Keratinocyte (primary cell): ENCODE measurements around the gene CDH13.

ENCODE experiments used
- CTCF ChIP-seq, 3 experiments: IDR thresholded peaks in 1 of 3; conservative IDR thresholded peaks in 1 of 3; optimal IDR thresholded peaks in 1 of 3; 2 replicates in 2 of 3; 3 replicates in 1 of 3; pipeline versions ENCODE3 to v1.5.1; 2011; ENCODE audit warnings: low read length in 3 of 3, mild to moderate bottlenecking in 3 of 3, moderate library complexity in 2 of 3, control low read depth in 1 of 3, inconsistent platforms in 1 of 3; ENCODE audit not compliant: insufficient read depth in 2 of 3; ENCODE audit errors: extremely low read depth in 1 of 3
- EZH2 ChIP-seq: IDR thresholded peaks from one replicate; pipeline ENCODE4 v1.6.1; 2012; ENCODE audit warnings: inconsistent platforms, mild to moderate bottlenecking, low read length, moderate library complexity

- TF ChIP-seq CTCF (optimal IDR thresholded peaks at IDR 0.05 in 1 of 3, IDR thresholded peaks at IDR 0.05 in 1 of 3, conservative IDR thresholded peaks at IDR 0.05 in 1 of 3; ENCODE audit: extremely low read depth in 1 of 3, insufficient read depth in 2 of 3, low read length in 3 of 3) (no peak), EZH2 (no peak)
These were observed 41.3 kb downstream of the CDH13 start for GRCh38 chr16:82668094-82668493.
